H9 (cell line): ENCODE data around the gene DDC. TPM values are rescaled to one million over a fixed set of nuclear protein-coding genes. Genes with fewer than 3 reads are reported as not detected.

ENCODE experiments used
- DNase-seq: peaks from one replicate; pipeline ENCODE4 v3.0.0-alpha.2; 2017
- H2AFZ ChIP-seq: one replicate; pipeline ENCODE4 v1.6.1; 2013; ENCODE audit warnings: mild to moderate bottlenecking, low read length, control low read depth, moderate library complexity
- H2AK5ac ChIP-seq: 2 replicates; pipeline ENCODE4 v1.6.1; 2013; ENCODE audit warnings: low read length, control low read depth, mixed read lengths; ENCODE audit not compliant: insufficient read length
- H2BK120ac ChIP-seq: one replicate; pipeline ENCODE4 v1.6.1; 2013; ENCODE audit warnings: low read depth, mild to moderate bottlenecking, low read length, control low read depth, inconsistent platforms; ENCODE audit not compliant: poor library complexity, severe bottlenecking
- H2BK12ac ChIP-seq: 2 replicates; pipeline ENCODE4 v1.6.1; 2013; ENCODE audit warnings: low read length, control low read depth, mixed read lengths, low read depth; ENCODE audit not compliant: insufficient read length
- H2BK15ac ChIP-seq: 2 replicates; pipeline ENCODE4 v1.6.1; 2013; ENCODE audit warnings: low read depth, low read length, control low read depth
- H2BK20ac ChIP-seq: one replicate; pipeline ENCODE4 v1.6.1; 2013; ENCODE audit warnings: low read depth, mild to moderate bottlenecking, low read length, control low read depth, inconsistent platforms; ENCODE audit not compliant: poor library complexity, severe bottlenecking
- H2BK5ac ChIP-seq: 2 replicates; pipeline ENCODE4 v1.6.1; 2013; ENCODE audit warnings: low read length, control low read depth, mixed read lengths; ENCODE audit not compliant: insufficient read length
- H3K14ac ChIP-seq: 2 replicates; pipeline ENCODE4 v1.6.1; 2013; ENCODE audit warnings: low read length, control low read depth; ENCODE audit not compliant: insufficient read depth
- H3K18ac ChIP-seq: 2 replicates; pipeline ENCODE4 v1.6.1; 2013; ENCODE audit warnings: low read depth, mild to moderate bottlenecking, mixed read lengths, low read length, control low read depth; ENCODE audit not compliant: insufficient read length
- H3K23ac ChIP-seq: 2 replicates; pipeline ENCODE4 v1.6.1; 2013; ENCODE audit warnings: low read length, control low read depth, mixed read lengths, low read depth; ENCODE audit not compliant: insufficient read length
- H3K23me2 ChIP-seq: 2 replicates; pipeline ENCODE4 v1.6.1; 2013; ENCODE audit warnings: low read depth, mild to moderate bottlenecking, mixed read lengths, low read length, control low read depth; ENCODE audit not compliant: insufficient read length, poor library complexity, severe bottlenecking
- H3K27ac ChIP-seq: 2 replicates; pipeline ENCODE4 v1.5.1; 2013; ENCODE audit warnings: low read length, control low read depth, mixed read lengths, low read depth; ENCODE audit not compliant: insufficient read length
- H3K27me3 ChIP-seq: 2 replicates; pipeline ENCODE4 v1.6.1; 2013; ENCODE audit warnings: low read length, control low read depth, inconsistent platforms; ENCODE audit not compliant: insufficient read depth
- H3K4ac ChIP-seq: 2 replicates; pipeline ENCODE4 v1.6.1; 2013; ENCODE audit warnings: low read depth, mild to moderate bottlenecking, control low read depth, inconsistent platforms, low read length, moderate library complexity
- H3K4me1 ChIP-seq: 2 replicates; pipeline ENCODE4 v1.6.1; 2013; ENCODE audit warnings: low read length, control low read depth, inconsistent platforms; ENCODE audit not compliant: insufficient read depth
- H3K4me2 ChIP-seq: 2 replicates; pipeline ENCODE4 v1.6.1; 2013; ENCODE audit warnings: low read length, control low read depth, mixed read lengths; ENCODE audit not compliant: insufficient read length, insufficient read depth
- H3K56ac ChIP-seq: 2 replicates; pipeline ENCODE4 v1.6.1; 2013; ENCODE audit warnings: low read depth, mild to moderate bottlenecking, mixed read lengths, low read length, control low read depth; ENCODE audit not compliant: insufficient read length
- H3K79me1 ChIP-seq: 2 replicates; pipeline ENCODE4 v1.6.1; 2013; ENCODE audit warnings: low read depth, mild to moderate bottlenecking, moderate library complexity, low read length, control low read depth, inconsistent platforms; ENCODE audit not compliant: insufficient read depth, poor library complexity, severe bottlenecking
- H3K79me2 ChIP-seq: 2 replicates; pipeline ENCODE4 v1.6.1; 2013; ENCODE audit warnings: low read length, control low read depth, inconsistent platforms; ENCODE audit not compliant: insufficient read depth
- H3K9ac ChIP-seq: 2 replicates; pipeline ENCODE4 v1.6.1; 2013; ENCODE audit warnings: low read length, control low read depth, mixed read lengths; ENCODE audit not compliant: insufficient read length; ENCODE audit errors: extremely low read depth
- H3K9me3 ChIP-seq: one replicate; pipeline ENCODE4 v1.6.1; 2013; ENCODE audit warnings: low read depth, low read length, inconsistent platforms; ENCODE audit not compliant: control insufficient read depth
- H3T11ph ChIP-seq: one replicate; pipeline ENCODE4 v1.6.1; 2013; ENCODE audit warnings: mild to moderate bottlenecking, low read length, control low read depth, inconsistent platforms
- H4K20me1 ChIP-seq: one replicate; pipeline ENCODE4 v1.6.1; 2013; ENCODE audit not compliant: control insufficient read depth, insufficient read length, insufficient read depth
- H4K5ac ChIP-seq: 2 replicates; pipeline ENCODE4 v1.6.1; 2013; ENCODE audit warnings: low read depth, mild to moderate bottlenecking, mixed read lengths, low read length, control low read depth; ENCODE audit not compliant: insufficient read length
- H4K8ac ChIP-seq: replicated peaks from 2 replicates; pipeline ENCODE4 v1.6.1; 2013; ENCODE audit warnings: low read length, control low read depth, mixed read lengths, low read depth; ENCODE audit not compliant: insufficient read length
- H4K91ac ChIP-seq: 2 replicates; pipeline ENCODE4 v1.6.1; 2013; ENCODE audit warnings: low read depth, mild to moderate bottlenecking, moderate library complexity, mixed read lengths, low read length, control low read depth; ENCODE audit not compliant: insufficient read length
- H3K27ac Mint-ChIP-seq, 3 experiments: 2 replicates in 2 of 3; 3 replicates in 1 of 3; pipeline ENCODE4 v1.8.0; 2020 to 2021; ENCODE audit warnings: mixed read lengths in 3 of 3, mild to moderate bottlenecking in 1 of 3, moderate library complexity in 1 of 3
- H3K27me3 Mint-ChIP-seq: 2 replicates; pipeline ENCODE4 v1.8.0; 2021; ENCODE audit warnings: low read depth, mild to moderate bottlenecking, moderate library complexity, mixed read lengths
- H3K36me3 Mint-ChIP-seq, 3 experiments: 2 replicates in 2 of 3; 3 replicates in 1 of 3; pipeline ENCODE4 v1.8.0; 2020 to 2021; ENCODE audit warnings: low read depth in 3 of 3, mixed read lengths in 3 of 3; ENCODE audit not compliant: insufficient read depth in 1 of 3
- H3K4me1 Mint-ChIP-seq, 2 experiments: 2 replicates each; pipeline ENCODE4 v1.8.0; 2020; ENCODE audit warnings: mixed read lengths in 2 of 2
- H3K4me3 Mint-ChIP-seq, 2 experiments: 2 replicates in 1 of 2; 3 replicates in 1 of 2; pipeline ENCODE4 v1.8.0; 2020 to 2021; ENCODE audit warnings: mild to moderate bottlenecking in 2 of 2, mixed read lengths in 2 of 2, moderate library complexity in 1 of 2
- H3K9me3 Mint-ChIP-seq, 2 experiments: 2 replicates in 1 of 2; 3 replicates in 1 of 2; pipeline ENCODE4 v1.8.0; 2020; ENCODE audit warnings: mild to moderate bottlenecking in 2 of 2, mixed read lengths in 2 of 2, moderate library complexity in 1 of 2
- CTCF ChIP-seq: fragments of 200-600 bp; sonication (generic); conservative IDR thresholded peaks from 3 replicates; pipeline ENCODE4 v1.8.0; 2021; ENCODE audit warnings: antibody characterized with exemption, mild to moderate bottlenecking
- WGBS: extraction: QIAGEN DNeasy Blood & Tissue Kit; methylation state at CpG from one replicate; pipeline ENCODE4 v1.1.7; 2013; ENCODE audit warnings: missing lambda C conversion rate, low lambda C conversion rate, mixed read lengths; ENCODE audit not compliant: insufficient read length; ENCODE audit errors: extremely low coverage; 5-methylcytosine and 5-hydroxymethylcytosine counted together
- total RNA-seq: library from RNA; stranded (reverse); gene quantifications from 2 replicates; pipeline ENCODE4 v1.2.1, GENCODE V29; 2021

DDC gene
- total RNA-seq, 1 experiment from 2014 or later = not detected

- H3K4me2 ChIP-seq = no peak overlapping the region
- H3T11ph ChIP-seq = no peak overlapping the region
- H3K4me3 Mint-ChIP-seq = no peak overlapping the region
- H2BK20ac ChIP-seq = no peak overlapping the region
- H2AFZ ChIP-seq = no peak overlapping the region
- no peaks in the 10 kb centered on the region for H3K9me3 ChIP-seq
- no peak overlapping the region for H3K23ac ChIP-seq
- no peaks in the 10 kb centered on the region for H4K20me1 ChIP-seq
- no peaks in the 10 kb centered on the region for H3K79me2 ChIP-seq
- no peaks in the 10 kb centered on the region for H3K27me3 ChIP-seq
- H3K9me3 Mint-ChIP-seq = no peaks in the 10 kb centered on the region
- no peak overlapping the region for H2BK120ac ChIP-seq
- H2BK12ac ChIP-seq = no peak overlapping the region
- no peak overlapping the region for H3K56ac ChIP-seq
- H4K5ac ChIP-seq = no peak overlapping the region
- H4K91ac ChIP-seq = no peak overlapping the region
- no peak overlapping the region for H3K14ac ChIP-seq
- H3K27ac ChIP-seq = no peak overlapping the region
- H3K4me1 ChIP-seq = no peaks in the 10 kb centered on the region
- no peak overlapping the region for H3K18ac ChIP-seq
- H3K4me1 Mint-ChIP-seq = peaks cover 7 to 13% of the 10 kb centered on the region in 2 experiments
- H2BK5ac ChIP-seq = no peak overlapping the region
- H3K36me3 Mint-ChIP-seq = peaks cover 27 to 79% (median 42%) of the 10 kb centered on the region in 3 experiments
- no peak for TF ChIP-seq CTCF
- H3K23me2 ChIP-seq = no peaks in the 10 kb centered on the region
- no peak overlapping the region for H4K8ac ChIP-seq
- H3K4ac ChIP-seq = no peak overlapping the region
- no CpG with 5 or more reads among the region's 6 CpGs for WGBS
- H3K27me3 Mint-ChIP-seq = no peaks in the 10 kb centered on the region
- H2BK15ac ChIP-seq = no peak overlapping the region
- no peak for DNase-seq
- H2AK5ac ChIP-seq = no peak overlapping the region
- H3K27ac Mint-ChIP-seq = peak overlapping the region in 1 of 3 experiments; percentile 45; a peak in 2 of 7 replicates
- H3K9ac ChIP-seq = no peak overlapping the region
- H3K79me1 ChIP-seq = no peaks in the 10 kb centered on the region
These were observed 42.4 kb upstream of the DDC start for GRCh38 chr7:50607524-50608125.
